Measurements from ENCODE around the gene ADGB.
A peak's percentile ranks its signal among the peaks of the same experiment; 100 is the strongest.
"Not testable (repeated sequence)": the region's sequence is repeated elsewhere in the genome, so short reads cannot be mapped to it uniquely, and the experiment has no call there.

ADGB gene

GRCh38 chr6:146815511-146816462 is 217.0 kb downstream of the ADGB start:
- DNase-seq (ENCODE audit: low read depth in 3 of 3): not testable (repeated sequence)

GRCh38 chr6:146819596-146820320 is 221.0 kb downstream of the ADGB start:
- DNase-seq (ENCODE audit: low read depth in 3 of 3): no peak

GRCh38 chr6:146827216-146827928 is 228.6 kb downstream of the ADGB start:
- DNase-seq (ENCODE audit: low read depth in 3 of 3): no peak

GRCh38 chr6:146829792-146830565 is 231.2 kb downstream of the ADGB start:
- DNase-seq (ENCODE audit: low read depth in 3 of 3): no peak

GRCh38 chr6:146833157-146833556 is 234.4 kb downstream of the ADGB start:
- DNase-seq (ENCODE audit: low read depth in 3 of 3): no peak

GRCh38 chr6:146840216-146840615 is 241.4 kb downstream of the ADGB start:
- no peak for DNase-seq (ENCODE audit: low read depth in 3 of 3)

- DNase-seq (ENCODE audit: low read depth in 3 of 3): no peak
Observed at GRCh38 chr6:146840641-146841040, 241.9 kb downstream of the ADGB start.

- DNase-seq (ENCODE audit: low read depth in 3 of 3): no peak
Observed at GRCh38 chr6:146847426-146847825, 248.7 kb downstream of the ADGB start.

GRCh38 chr6:146850238-146850896 is 251.6 kb downstream of the ADGB start:
- DNase-seq (ENCODE audit: low read depth in 3 of 3): peak in 1 of 3 experiments; percentile 40

- no peak for DNase-seq (ENCODE audit: low read depth in 3 of 3)
Observed at GRCh38 chr6:146850981-146851380, 252.2 kb downstream of the ADGB start.

GRCh38 chr6:146851837-146852236 is 253.1 kb downstream of the ADGB start:
- peak in 1 of 3 experiments; percentile 7 for DNase-seq (ENCODE audit: low read depth in 3 of 3)

GRCh38 chr6:146854521-146855255 is 255.9 kb downstream of the ADGB start:
- DNase-seq (ENCODE audit: low read depth in 3 of 3): not testable (repeated sequence)

- no peak for DNase-seq (ENCODE audit: low read depth in 3 of 3)
Observed at GRCh38 chr6:146855889-146856288, 257.1 kb downstream of the ADGB start.

GRCh38 chr6:146856296-146856695 is 257.5 kb downstream of the ADGB start:
- peak in 1 of 3 experiments; percentile 14 for DNase-seq (ENCODE audit: low read depth in 3 of 3)

GRCh38 chr6:146857180-146857979 is 258.6 kb downstream of the ADGB start:
- peak; percentile 45 to 72 (median 50) for DNase-seq (ENCODE audit: low read depth in 3 of 3)

GRCh38 chr6:146857980-146858347 is 259.2 kb downstream of the ADGB start:
- DNase-seq (ENCODE audit: low read depth in 3 of 3): no peak

GRCh38 chr6:146859206-146859605 is 260.4 kb downstream of the ADGB start:
- DNase-seq (ENCODE audit: low read depth in 3 of 3): no peak

GRCh38 chr6:146859795-146860495 is 261.2 kb downstream of the ADGB start:
- DNase-seq (ENCODE audit: low read depth in 3 of 3): no peak

- DNase-seq (ENCODE audit: low read depth in 3 of 3): no peak
Observed at GRCh38 chr6:146860583-146860982, 261.8 kb downstream of the ADGB start.
